Inflammatory macrophage treated with lipopolysaccharide for 1 hour (primary cell): ENCODE measurements around the gene MTHFD1L.

Experiments
- DNase-seq, 2 donors: peaks; one replicate each; pipeline ENCODE4 v3.0.0-alpha.2; 2020 to 2022

Gene MTHFD1L

GRCh38 chr6:150937132-150937906 lies 71.8 kb downstream of the MTHFD1L start:
- DNase-seq = peak in 1 of 2 donors; percentile 10

GRCh38 chr6:150939399-150939798 lies 73.9 kb downstream of the MTHFD1L start:
- DNase-seq = no peak

GRCh38 chr6:150940941-150941340 lies 75.4 kb downstream of the MTHFD1L start:
- no peak for DNase-seq

- peak in 1 of 2 donors; percentile 64 for DNase-seq
Measured at GRCh38 chr6:150949526-150949925, 84.0 kb downstream of the MTHFD1L start.

DNA sequence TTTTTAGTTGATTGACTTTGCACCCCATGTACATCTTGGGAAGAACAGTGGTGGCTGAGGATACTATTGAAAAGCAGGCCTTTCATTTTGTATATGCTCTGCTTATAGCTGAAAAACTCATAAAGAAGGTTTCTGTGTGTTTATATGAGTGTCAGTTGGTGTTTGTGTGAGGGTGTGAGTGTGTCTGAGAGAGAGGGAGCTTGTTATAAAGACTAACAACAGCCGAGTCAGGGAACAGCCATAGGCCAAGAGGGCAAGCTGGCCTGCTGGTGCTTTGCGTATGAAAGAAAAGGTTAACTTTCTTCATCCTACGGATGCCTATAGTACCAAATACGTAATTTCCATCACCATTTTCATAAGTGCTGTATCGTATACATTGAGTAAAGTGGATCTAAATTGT lies 88.3 kb downstream of the MTHFD1L start:
- DNase-seq = no peak

GRCh38 chr6:150959166-150959565 lies 93.7 kb downstream of the MTHFD1L start:
- DNase-seq = no peak

DNA sequence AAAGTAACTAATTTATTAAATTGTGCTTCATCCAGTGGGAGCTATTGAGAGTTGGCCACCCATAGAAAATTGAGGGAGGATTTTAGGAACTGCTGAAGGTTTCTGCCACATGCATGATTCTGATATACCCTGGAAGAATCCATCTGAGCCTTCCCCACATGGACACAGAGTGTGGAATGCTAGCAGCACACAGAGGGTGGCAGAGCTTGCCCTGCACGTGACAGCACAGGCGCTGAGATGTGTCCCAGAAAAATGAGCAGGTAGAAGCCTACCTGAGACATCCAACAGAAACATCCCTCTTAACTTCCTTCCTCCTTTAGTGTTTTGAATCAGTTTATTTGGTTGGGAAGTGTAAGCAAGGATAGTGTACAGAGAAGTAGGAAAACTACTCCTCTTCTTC lies 96.9 kb downstream of the MTHFD1L start:
- DNase-seq = no peak

- DNase-seq = no peak
Measured at GRCh38 chr6:150964765-150965164, 99.3 kb downstream of the MTHFD1L start.

- DNase-seq = no peak
Measured at GRCh38 chr6:150966786-150967185, 101.3 kb downstream of the MTHFD1L start.

- no peak for DNase-seq
Measured at GRCh38 chr6:150967381-150967780, 101.9 kb downstream of the MTHFD1L start.

DNA sequence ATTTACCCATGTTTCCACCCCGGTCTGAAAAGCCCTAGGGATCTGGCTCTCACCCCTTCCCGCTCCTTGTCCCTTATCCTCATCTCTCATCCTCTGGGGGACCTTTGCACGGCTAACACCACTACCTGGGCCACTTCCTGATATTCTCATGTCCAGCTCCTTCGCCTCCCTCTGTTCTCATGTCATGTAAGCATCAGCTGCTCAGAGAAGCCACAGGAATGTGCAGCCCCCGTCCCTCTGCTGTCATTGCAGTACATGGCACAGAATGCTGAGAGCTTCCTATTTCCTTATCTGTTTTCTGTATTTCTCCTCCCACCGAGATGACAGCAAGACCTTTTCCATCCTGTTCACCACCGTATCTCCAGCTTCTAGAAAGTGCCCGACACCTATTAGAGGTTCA lies 102.4 kb downstream of the MTHFD1L start:
- no peak for DNase-seq

- no peak for DNase-seq
Measured at GRCh38 chr6:150969901-150970300, 104.4 kb downstream of the MTHFD1L start.

DNA sequence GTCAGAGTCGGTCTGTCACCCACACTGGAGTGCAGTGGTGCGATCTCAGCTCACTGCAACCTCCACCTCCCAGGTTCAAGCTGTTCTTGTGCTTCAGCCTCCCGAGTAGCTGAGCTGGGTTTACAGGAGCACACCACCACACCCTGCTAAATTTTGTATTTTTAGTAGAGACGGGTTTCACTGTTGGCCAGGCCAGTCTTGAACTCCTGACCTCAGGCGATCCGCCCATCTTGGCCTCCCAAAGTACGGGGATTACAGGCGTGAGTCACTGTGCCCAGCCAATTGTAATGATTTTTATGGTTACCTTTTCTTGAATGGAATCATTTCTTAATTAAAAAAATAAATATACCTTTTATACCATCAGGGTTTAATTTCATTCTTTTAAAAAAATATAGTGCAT lies 105.7 kb downstream of the MTHFD1L start:
- DNase-seq = no peak

DNA sequence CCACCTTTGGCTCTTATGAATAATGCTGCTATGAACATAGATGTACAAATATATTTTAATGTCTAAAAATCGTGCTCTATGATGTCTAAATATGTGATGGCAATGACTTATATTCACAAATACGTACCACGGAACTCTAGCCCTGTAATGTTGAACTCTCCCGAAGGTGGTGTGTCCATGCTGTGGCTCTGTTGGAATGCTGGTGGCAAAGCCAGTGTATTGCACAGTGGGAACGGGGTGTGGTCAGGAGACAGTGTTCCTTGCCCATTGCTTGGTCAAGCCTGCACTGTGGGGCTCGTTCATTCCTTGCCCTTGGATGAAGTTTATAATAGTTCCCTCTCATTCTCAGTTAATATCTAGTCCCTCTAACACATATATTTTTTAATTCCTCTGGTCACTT lies 109.6 kb downstream of the MTHFD1L start:
- no peak for DNase-seq

GRCh38 chr6:150977281-150977680 lies 111.8 kb downstream of the MTHFD1L start:
- no peak for DNase-seq

- DNase-seq = no peak
Measured at GRCh38 chr6:150978624-150979023, 113.1 kb downstream of the MTHFD1L start.

GRCh38 chr6:150979826-150980350 lies 114.4 kb downstream of the MTHFD1L start:
- DNase-seq = no peak

DNA sequence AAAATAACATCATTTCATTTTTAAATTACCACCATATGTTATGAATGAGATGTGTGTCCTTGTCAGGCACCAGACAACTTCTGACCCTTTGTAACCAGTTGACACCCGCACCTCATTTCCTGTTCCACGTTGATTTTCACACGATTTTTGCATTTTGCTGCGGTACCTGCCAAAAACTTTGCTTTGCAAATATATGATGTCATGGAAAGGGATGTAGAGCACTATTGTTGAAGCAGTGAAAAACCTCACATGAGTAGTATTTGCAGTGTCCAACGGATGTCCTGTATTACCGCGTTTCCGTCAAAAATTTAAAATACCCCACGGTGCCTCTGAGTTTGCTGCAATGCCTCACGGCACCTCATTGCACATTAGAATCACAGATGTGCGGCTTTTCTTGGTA lies 115.6 kb downstream of the MTHFD1L start:
- DNase-seq = no peak

GRCh38 chr6:150981669-150982068 lies 116.2 kb downstream of the MTHFD1L start:
- DNase-seq = no peak

DNA sequence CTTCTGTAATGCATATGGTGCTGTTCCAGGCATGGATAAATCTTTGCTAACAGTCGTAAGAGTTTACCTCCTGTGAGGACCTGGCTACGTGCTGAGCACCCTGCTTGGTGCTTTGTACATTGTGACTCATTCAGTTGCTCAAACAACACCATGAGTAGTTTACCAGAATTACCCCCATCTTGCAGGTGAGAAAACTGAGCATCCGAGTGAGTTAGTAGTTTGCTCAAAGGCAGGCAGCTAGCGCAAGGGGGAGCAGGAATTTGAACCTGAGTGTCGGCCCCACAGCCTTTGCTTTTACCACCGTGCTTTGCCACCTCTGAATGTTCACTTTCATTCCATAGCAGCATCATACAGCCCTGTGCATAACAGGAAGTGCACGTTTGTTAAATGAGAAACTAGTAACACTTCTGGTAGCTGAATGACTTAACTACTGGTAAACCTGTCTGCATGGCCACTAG lies 121.9 kb downstream of the MTHFD1L start:
- no peak for DNase-seq

- DNase-seq = no peak
Measured at GRCh38 chr6:150987855-150988464, 122.5 kb downstream of the MTHFD1L start.

DNA sequence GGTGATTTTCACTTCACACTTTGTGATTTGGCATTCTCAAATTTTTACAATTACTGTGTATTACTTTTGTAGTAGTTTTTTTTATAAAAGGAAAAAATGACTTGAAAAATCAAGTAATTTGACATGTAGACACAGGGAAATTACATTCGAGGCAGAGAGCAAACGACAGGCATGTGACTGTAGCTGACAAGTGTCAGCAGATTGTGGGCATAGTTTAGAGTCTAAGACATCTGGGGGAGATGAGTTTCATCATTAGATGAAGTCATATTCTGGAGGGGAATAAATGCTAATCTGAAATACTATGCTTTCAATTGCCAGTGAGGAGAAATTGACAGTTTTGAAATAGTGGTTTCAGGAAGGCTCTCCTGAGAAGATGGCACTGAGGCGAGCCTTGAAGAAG lies 126.0 kb downstream of the MTHFD1L start:
- DNase-seq = peak in 1 of 2 donors; percentile 60

GRCh38 chr6:150992262-150992661 lies 126.8 kb downstream of the MTHFD1L start:
- peak in 1 of 2 donors; percentile 42 for DNase-seq

DNA sequence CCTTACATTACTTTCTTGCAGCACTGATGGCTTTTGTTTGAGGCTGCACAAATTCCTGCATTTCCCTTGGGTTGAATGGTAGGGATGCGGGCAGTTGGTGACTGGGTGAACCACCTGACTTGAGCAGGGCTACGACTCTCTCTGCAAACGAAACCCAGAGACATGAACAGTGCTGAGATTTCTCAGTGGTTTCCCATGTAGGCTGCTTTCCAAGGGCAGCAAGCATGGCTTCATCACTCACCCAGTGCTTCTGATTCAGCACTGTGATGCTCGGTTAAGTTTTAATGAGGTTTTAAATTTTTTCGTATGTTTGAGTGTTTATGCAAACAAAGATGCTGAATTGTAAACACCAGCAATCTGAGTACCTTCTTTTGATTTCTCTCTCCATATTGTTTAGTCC lies 127.2 kb downstream of the MTHFD1L start:
- no peak for DNase-seq
